ENCODE measurements around the gene RPRD1B. TPM values are rescaled to one million over a fixed set of nuclear protein-coding genes. Genes with fewer than 3 reads are reported as not detected.

The RPRD1B gene
- total and polyA plus RNA-seq, 2 of the 4 experiments (the other 2 are of a cell fraction): 8.4 to 9.9 TPM

- Histone ChIP-seq H2BK120ac (ENCODE audit: low read depth, low read length) (peak overlapping the region; percentile 81), H4K5ac (ENCODE audit: low read depth, low read length) (peak overlapping the region; percentile 42; the same call in 1 of the 2 replicates), H3K4me2 (ENCODE audit: low read depth, low read length) (no peak overlapping the region), H3K27ac (ENCODE audit: insufficient read depth, low read length) (no peak overlapping the region), H3K9me1 (ENCODE audit: insufficient read depth, low read length) (peaks cover 14% of the 10 kb centered on the region), H3K23ac (ENCODE audit: low read depth, low read length) (peak overlapping the region; percentile 77; the same call in 1 of the 2 replicates), H3K56ac (ENCODE audit: extremely low read depth, insufficient read depth, low read length) (peak overlapping the region; percentile 27; the same call in 1 of the 2 replicates), H3K79me1 (ENCODE audit: low read depth in 1 of 2, low read length in 2 of 2) (no peaks in the 10 kb centered on the region), H4K91ac (ENCODE audit: insufficient read depth, low read depth, low read length) (no peak overlapping the region), H2AK9ac (replicated peaks; ENCODE audit: low read depth, low read length, poor library complexity) (no peak overlapping the region), H2BK15ac (ENCODE audit: low read depth, low read length) (0 out of 3 replicates have a peak overlapping the region, but pooled peaks have one; percentile 9), H2AK5ac (ENCODE audit: low read depth, low read length) (no peak overlapping the region), H3K9ac (ENCODE audit: low read depth, low read length) (no peak overlapping the region), H2BK20ac (ENCODE audit: low read depth, low read length) (peak overlapping the region; percentile 90), H3K4me1 (ENCODE audit: control insufficient read depth, insufficient read depth, low read length) (peaks cover 6% of the 10 kb centered on the region), H3K4ac (ENCODE audit: low read depth, low read length) (peak overlapping the region; percentile 57; the same call in 1 of the 2 replicates), H4K20me1 (ENCODE audit: insufficient read depth, low read length) (no peaks in the 10 kb centered on the region), H3K4me3 (ENCODE audit: insufficient read depth, low read depth, low read length) (no peak overlapping the region), H3K14ac (replicated peaks; ENCODE audit: low read depth, low read length) (no peak overlapping the region; the same call in 1 of the 2 replicates), H3K18ac (ENCODE audit: low read depth, low read length) (peak overlapping the region; percentile 89; the same call in 1 of the 2 replicates), H4K8ac (ENCODE audit: low read depth in 2 of 2, low read length in 2 of 2) (peak overlapping the region in 1 of 2 experiments; percentile 19; a peak in 1 of 4 replicates), H3K27me3 (ENCODE audit: control insufficient read depth, insufficient read depth, low read length) (no peaks in the 10 kb centered on the region), H2AFZ (replicated peaks; ENCODE audit: low read length, poor library complexity) (no peak overlapping the region), H3K9me3 (ENCODE audit: control insufficient read depth, insufficient read depth, low read length) (no peaks in the 10 kb centered on the region), H3K36me3 (ENCODE audit: control insufficient read depth, insufficient read depth, low read length) (no peaks in the 10 kb centered on the region), H2BK5ac (ENCODE audit: low read depth, low read length, poor library complexity, severe bottlenecking) (peak overlapping the region; percentile 15)
- intact Hi-C loops (cut with micrococcal nuclease) (loop anchor here (5.0 kb wide), 1 partner anchor 35 kb away; no protein-coding TSS in a partner anchor), in situ Hi-C loops (cut with MboI; ENCODE audit: low sequenced_read_pairs) (no loop called here), dilution Hi-C loops (cut with HindIII; ENCODE audit: low sequenced_read_pairs, unreplicated experiment) (no loop called here)
- TF ChIP-seq POLR2A (IDR thresholded peaks at IDR 0.05; ENCODE audit: low read depth, low read length) (no peak), CEBPB (IDR thresholded peaks at IDR 0.05; ENCODE audit: low read depth, low read length) (peak; percentile 60)
- CTCF ChIA-PET: no interaction called here
- no CpG with 5 or more reads among the region's 2 CpGs for WGBS, 2 experiments (ENCODE audit: extremely low coverage in 2 of 2, insufficient read length in 1 of 2)
- BruUV-seq (replicated peaks): no TSS peak
- ATAC-seq (ENCODE audit: low read depth) (no peak), DNase-seq (no peak)
- POLR2A ChIA-PET (ENCODE audit: unreplicated experiment): no interaction called here
Observed at GRCh38 chr20:38117205-38117604, 83.7 kb downstream of the RPRD1B start.

Measured in IMR-90 (cell line).